Psoas muscle (tissue), 8 donors: Measurements from ENCODE around the gene ACBD3. TPM values are rescaled to one million over a fixed set of nuclear protein-coding genes. Genes with fewer than 3 reads are reported as not detected.

Experiments used
- ATAC-seq, 4 donors: fragments of 200-7000 bp; cut with Tn5 transposase; one replicate each; pipeline ENCODE4 v1.9.1; 2020; ENCODE audit warnings: moderate library complexity in 3 of 4, mild to moderate bottlenecking in 2 of 4
- DNase-seq, 2 donors: peaks; one replicate each; pipeline ENCODE4 v3.0.0-alpha.2; 2020
- H3K27ac ChIP-seq: fragments of 200-600 bp; one replicate; pipeline ENCODE4 v1.8.0; 2022
- H3K27me3 ChIP-seq, 3 donors: fragments of 200-600 bp in 1 of 3; one replicate each; pipeline versions ENCODE4 v1.6.1 to v1.8.0; 2013 to 2022; ENCODE audit warnings: low read length in 2 of 3, mild to moderate bottlenecking in 2 of 3, moderate library complexity in 1 of 3; ENCODE audit not compliant: insufficient read depth in 3 of 3
- H3K36me3 ChIP-seq, 2 donors: fragments of 200-600 bp in 1 of 2; one replicate each; pipeline versions ENCODE4 v1.6.1 to v1.8.0; 2013 to 2022; ENCODE audit warnings: low read depth in 1 of 2, mild to moderate bottlenecking in 1 of 2, moderate library complexity in 1 of 2; ENCODE audit not compliant: insufficient read depth in 1 of 2
- H3K4me1 ChIP-seq: fragments of 200-600 bp; one replicate; pipeline ENCODE4 v1.8.0; 2022
- H3K4me3 ChIP-seq: fragments of 200-600 bp; one replicate; pipeline ENCODE4 v1.8.0; 2022; ENCODE audit warnings: mild to moderate bottlenecking
- H3K9me3 ChIP-seq: fragments of 200-600 bp; one replicate; pipeline ENCODE4 v1.8.0; 2022
- WGBS, 3 donors: extraction: QIAGEN DNeasy Blood & Tissue Kit; methylation state at CpG; one replicate each; pipeline versions ENCODE4 v1.1.6 to v1.1.7; 2013; 5-methylcytosine and 5-hydroxymethylcytosine counted together
- intact Hi-C, 2 donors: fragments of 100-400 bp; cut with DNase I; formaldehyde crosslinking; loops; one replicate each; pipeline versions ENCODE4 v1.11.0 to v1.14.2; 2022
- polyA plus RNA-seq, 3 donors: library from polyadenylated mRNA; stranded (reverse); fragments of 200-250 nt; gene quantifications; one replicate each; pipeline ENCODE4 v1.2.3, GENCODE V29; 2013
- total RNA-seq, 4 donors: library from RNA; stranded (reverse); fragmentation: NEBNext Ultra II Directional in 2 of 4; extraction: Animal tissue kit (Norgen Biotek cat#: 25700) in 2 of 4; gene quantifications; one replicate each; pipeline versions ENCODE4 v1.2.1 to v1.2.4, GENCODE V29; 2021 to 2023
- TF ChIP-seq, protein P1 (sequence below): fragments of 200-600 bp; IDR thresholded peaks from one replicate; pipeline ENCODE4 v1.8.0; 2022; ENCODE audit warnings: antibody characterized with exemption
- donor health status: healthy with polysubstance abuse.
- donor health status: DM: no; HTN: no; CAD: no; lungs with moderate emphysema.
- donor health status: Bipolar disorder and iron deficiency.
- donor health status: healthy.
- donor health status: DM: yes; HTN: yes; CAD: no.
- donor health status: DM: no; HTN: no; CAD: no.
- donor health status: DM: no; HTN: no; CAD: no.
- donor health status: DM: yes; HTN: yes; CAD: no.

Gene ACBD3
- total and polyA plus RNA-seq, 7 donors, result 13.4 to 35.0 (median 29.3) TPM

GRCh38 chr1:226098870-226099835 is 87.4 kb downstream of the ACBD3 start:
- DNase-seq (no peak), ATAC-seq (no peak)
- Histone ChIP-seq H3K4me3 (no peak overlapping the region), H3K27ac (no peak overlapping the region), H3K4me1 (peaks cover 4% of the 10 kb centered on the region), H3K27me3 (no peaks in the 10 kb centered on the region), H3K9me3 (no peaks in the 10 kb centered on the region), H3K36me3 (no peaks in the 10 kb centered on the region)
- WGBS, 3 donors, result 92 to 95% (median 92%) methylated on average over 3 of the region's 3 CpGs
- intact Hi-C loops, result no loop called here
- TF ChIP-seq, protein P1, sequence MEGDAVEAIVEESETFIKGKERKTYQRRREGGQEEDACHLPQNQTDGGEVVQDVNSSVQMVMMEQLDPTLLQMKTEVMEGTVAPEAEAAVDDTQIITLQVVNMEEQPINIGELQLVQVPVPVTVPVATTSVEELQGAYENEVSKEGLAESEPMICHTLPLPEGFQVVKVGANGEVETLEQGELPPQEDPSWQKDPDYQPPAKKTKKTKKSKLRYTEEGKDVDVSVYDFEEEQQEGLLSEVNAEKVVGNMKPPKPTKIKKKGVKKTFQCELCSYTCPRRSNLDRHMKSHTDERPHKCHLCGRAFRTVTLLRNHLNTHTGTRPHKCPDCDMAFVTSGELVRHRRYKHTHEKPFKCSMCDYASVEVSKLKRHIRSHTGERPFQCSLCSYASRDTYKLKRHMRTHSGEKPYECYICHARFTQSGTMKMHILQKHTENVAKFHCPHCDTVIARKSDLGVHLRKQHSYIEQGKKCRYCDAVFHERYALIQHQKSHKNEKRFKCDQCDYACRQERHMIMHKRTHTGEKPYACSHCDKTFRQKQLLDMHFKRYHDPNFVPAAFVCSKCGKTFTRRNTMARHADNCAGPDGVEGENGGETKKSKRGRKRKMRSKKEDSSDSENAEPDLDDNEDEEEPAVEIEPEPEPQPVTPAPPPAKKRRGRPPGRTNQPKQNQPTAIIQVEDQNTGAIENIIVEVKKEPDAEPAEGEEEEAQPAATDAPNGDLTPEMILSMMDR, result no peak

DNA sequence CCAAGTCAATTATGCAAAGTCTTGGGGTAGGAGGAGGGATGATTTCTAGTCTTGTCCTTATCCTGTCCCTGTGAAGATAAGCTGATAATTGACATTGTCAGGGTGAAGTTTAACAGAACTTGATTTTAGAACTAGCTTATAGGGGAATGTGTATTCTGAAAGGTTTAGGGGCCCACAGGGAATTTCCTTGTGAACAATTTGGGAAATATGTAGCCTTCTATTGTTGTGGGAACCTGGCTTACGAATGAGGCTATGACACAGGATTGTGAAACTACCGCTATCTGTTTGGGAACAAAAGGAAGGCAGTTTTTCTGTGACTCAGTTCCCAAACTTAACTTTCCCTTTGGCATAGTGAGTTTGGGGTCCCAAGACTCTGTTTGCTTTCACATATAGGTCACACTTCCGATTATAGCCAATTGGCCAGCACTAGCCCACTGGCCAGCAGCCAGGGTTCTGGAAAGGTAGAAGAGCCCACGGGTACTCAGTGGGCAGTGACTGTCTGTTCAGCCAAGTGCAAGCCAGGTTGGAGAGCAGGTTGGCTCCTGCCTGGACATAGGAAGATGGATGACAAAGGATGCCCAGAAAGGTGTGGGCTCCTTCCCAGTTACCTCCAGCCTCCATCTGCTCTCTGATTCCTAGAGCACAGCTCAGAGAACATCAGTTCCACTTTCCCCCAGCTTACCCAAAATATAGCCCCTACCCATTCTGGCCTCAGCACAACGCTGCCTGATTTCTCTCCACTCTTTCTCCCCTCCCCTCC is 88.5 kb downstream of the ACBD3 start:
- H3K36me3 ChIP-seq, result no peaks in the 10 kb centered on the region
- peaks cover 4% of the 10 kb centered on the region for H3K4me1 ChIP-seq
- ATAC-seq, result no peak
- intact Hi-C loops, result no loop called here
- no peak overlapping the region for H3K4me3 ChIP-seq
- TF ChIP-seq, protein P1, result no peak
- no peak overlapping the region for H3K27ac ChIP-seq
- 73 to 84% (median 79%) methylated on average over 5 of the region's 5 CpGs for WGBS, 3 donors
- no peak for DNase-seq
- H3K27me3 ChIP-seq, result no peaks in the 10 kb centered on the region
- no peaks in the 10 kb centered on the region for H3K9me3 ChIP-seq

DNA sequence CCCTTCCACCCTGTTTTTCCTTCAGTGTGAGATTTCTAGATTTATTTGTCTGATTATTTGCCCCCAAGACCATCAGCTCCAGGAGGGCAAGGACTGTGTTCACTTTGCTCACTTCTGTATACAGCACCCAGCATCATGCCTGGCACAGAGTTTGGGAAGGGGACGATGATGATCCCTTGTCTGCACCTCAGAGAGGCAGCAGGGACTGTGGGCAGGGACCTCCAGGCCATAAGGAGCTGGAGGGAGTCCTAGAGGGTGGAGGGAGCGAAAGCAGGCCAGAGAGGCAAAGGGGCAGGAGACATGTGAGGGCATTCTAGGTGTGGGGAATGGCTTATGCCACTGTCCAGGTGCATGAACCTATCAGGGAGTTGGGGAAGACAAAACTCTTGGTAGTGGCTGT is 91.3 kb downstream of the ACBD3 start:
- TF ChIP-seq, protein P1, result no peak
- ATAC-seq, result no peak
- H3K9me3 ChIP-seq, result no peaks in the 10 kb centered on the region
- no peak overlapping the region for H3K27ac ChIP-seq
- no peaks in the 10 kb centered on the region for H3K27me3 ChIP-seq
- H3K4me1 ChIP-seq, result peaks cover 4% of the 10 kb centered on the region
- intact Hi-C loops, result no loop called here
- DNase-seq, result no peak
- H3K4me3 ChIP-seq, result no peak overlapping the region
- WGBS, 3 donors, result 94 to 98% (median 94%) methylated on average over 2 of the region's 2 CpGs
- H3K36me3 ChIP-seq, result no peaks in the 10 kb centered on the region

Other genes with a start within 250 kb of the ACBD3 start
- gene LEFTY2, start 245.5 kb downstream of the ACBD3 start, total RNA-seq, result 1 to 10 TPM in 1 of 4 donors, under 1 TPM in 2, not detected in 1; 0.13 to 1.2 (median 0.42) TPM
- gene LEFTY2, start 245.5 kb downstream of the ACBD3 start, polyA plus RNA-seq, result under 1 TPM in 2 of 3 donors, not detected in 1; 0.03 to 0.10 TPM
- 10 to 100 TPM; 17.4 to 27.7 (median 22.1) TPM for gene SDE2, start 187.4 kb downstream of the ACBD3 start, total RNA-seq
- 10 to 100 TPM in 1 of 3 donors, 1 to 10 TPM in 2; 8.1 to 19.5 (median 9.7) TPM for gene SDE2, start 187.4 kb downstream of the ACBD3 start, polyA plus RNA-seq
- 100 to 1,000 TPM; 187 to 284 (median 210) TPM for gene H3-3A, start 124.0 kb downstream of the ACBD3 start, total RNA-seq
- gene H3-3A, start 124.0 kb downstream of the ACBD3 start, polyA plus RNA-seq, result 100 to 1,000 TPM; 210 to 222 (median 210) TPM
- gene MIXL1, start 36.9 kb upstream of the ACBD3 start, total RNA-seq, result not detected
- under 1 TPM in 1 of 3 donors, not detected in 2; 0.01 TPM for gene MIXL1, start 36.9 kb upstream of the ACBD3 start, polyA plus RNA-seq
- gene LIN9, start 122.4 kb upstream of the ACBD3 start, total RNA-seq, result 1 to 10 TPM; 1.1 to 1.8 (median 1.5) TPM
- 1 to 10 TPM; 1.5 to 2.6 (median 2.2) TPM for gene LIN9, start 122.4 kb upstream of the ACBD3 start, polyA plus RNA-seq
- 10 to 100 TPM; 53.2 to 85.8 (median 60.2) TPM for gene PARP1, start 221.4 kb upstream of the ACBD3 start, total RNA-seq
- gene PARP1, start 221.4 kb upstream of the ACBD3 start, polyA plus RNA-seq, result 10 to 100 TPM; 23.8 to 72.9 (median 26.0) TPM